Stimulated activated CD4-positive, alpha-beta T cell treated with anti-CD3 and anti-CD28 coated beads, Interleukin-1b, Interleukin-23, amount 100 ng/mL, for 1 hour (primary cell): ENCODE data around the gene FAM222A.

Source experiments
- DNase-seq, 2 donors: peaks; one replicate each; pipeline ENCODE4 v3.0.0-alpha.2; 2020; ENCODE audit warnings: low read depth in 2 of 2

FAM222A gene

GRCh38 chr12:109713187-109714070 is at the start of gene FAM222A:
Gene FAM222A (plus strand): TSS chr12:109713825. CDS start chr12:109744147, 30,322 bp downstream.
- peak; percentile 91 to 93 for DNase-seq

- DNase-seq, result no peak
Observed at GRCh38 chr12:109664402-109664801, 49.2 kb upstream of the FAM222A start.

GRCh38 chr12:109666068-109666467 is 47.6 kb upstream of the FAM222A start:
- no peak for DNase-seq

GRCh38 chr12:109670731-109671130 is 42.9 kb upstream of the FAM222A start:
- DNase-seq, result no peak

GRCh38 chr12:109671502-109671901 is 42.1 kb upstream of the FAM222A start:
- DNase-seq, result no peak

GRCh38 chr12:109673379-109673778 is 40.2 kb upstream of the FAM222A start:
- DNase-seq, result no peak

- no peak for DNase-seq
Observed at GRCh38 chr12:109673884-109674283, 39.7 kb upstream of the FAM222A start.

GRCh38 chr12:109675411-109675810 is 38.2 kb upstream of the FAM222A start:
- no peak for DNase-seq

- no peak for DNase-seq
Observed at GRCh38 chr12:109677279-109677691, 36.3 kb upstream of the FAM222A start.

GRCh38 chr12:109678719-109679118 is 34.9 kb upstream of the FAM222A start:
- DNase-seq, result no peak

GRCh38 chr12:109679501-109680263 is 33.9 kb upstream of the FAM222A start:
- no peak for DNase-seq

GRCh38 chr12:109680264-109681005 is 33.2 kb upstream of the FAM222A start:
- no peak for DNase-seq

GRCh38 chr12:109681986-109682707 is 31.5 kb upstream of the FAM222A start:
- no peak for DNase-seq

GRCh38 chr12:109682708-109683060 is 30.9 kb upstream of the FAM222A start:
- DNase-seq, result no peak

GRCh38 chr12:109683316-109683715 is 30.3 kb upstream of the FAM222A start:
- no peak for DNase-seq

- DNase-seq, result no peak
Observed at GRCh38 chr12:109685574-109686447, 27.8 kb upstream of the FAM222A start.

GRCh38 chr12:109686523-109686922 is 27.1 kb upstream of the FAM222A start:
- DNase-seq, result no peak

- DNase-seq, result no peak
Observed at GRCh38 chr12:109687250-109687649, 26.4 kb upstream of the FAM222A start.

- no peak for DNase-seq
Observed at GRCh38 chr12:109689426-109689825, 24.2 kb upstream of the FAM222A start.

- no peak for DNase-seq
Observed at GRCh38 chr12:109693160-109693559, 20.5 kb upstream of the FAM222A start.
